A673 (cell line): ENCODE data around the gene MRPL20. TPM values are rescaled to one million over a fixed set of nuclear protein-coding genes. Genes with fewer than 3 reads are reported as not detected.

Experiments used
- BruUV-seq: library from RNA; stranded (reverse); fragments of 400-500 nt; replicated peaks from 2 replicates; lab custom pipeline; 2021; lab: Mats Ljungman, UMichigan
- CTCF ChIA-PET: fragments of 300-600 bp; sonication (Branson Sonifier 250); formaldehyde crosslinking; loops from one replicate; lab custom pipeline; 2022; ENCODE audit warnings: antibody characterized with exemption; lab: Charles Lee
- POLR2A ChIA-PET: fragments of 300-600 bp; sonication (Branson Sonifier 250); formaldehyde crosslinking; loops from one replicate; lab custom pipeline; 2022; ENCODE audit warnings: antibody characterized with exemption; ENCODE audit not compliant: low non-redundant PET; lab: Charles Lee
- DNase-seq: peaks from one replicate; pipeline ENCODE4 v3.0.0-alpha.2; 2015; ENCODE audit warnings: low spot score
- H3K27ac ChIP-seq: fragments of 200-600 bp; sonication (generic); 2 replicates; pipeline ENCODE4 v1.5.1; 2016; ENCODE audit warnings: mixed run types, low read depth, mild to moderate bottlenecking, mixed read lengths, antibody characterized with exemption, low read length; ENCODE audit not compliant: poor library complexity, severe bottlenecking
- H3K27me3 ChIP-seq: fragments of 200-600 bp; sonication (generic); replicated peaks from 2 replicates; pipeline ENCODE4 v1.6.1; 2017; ENCODE audit warnings: mixed run types, low read depth, mild to moderate bottlenecking, mixed read lengths, antibody characterized with exemption, low read length; ENCODE audit not compliant: insufficient read depth, poor library complexity
- H3K36me3 ChIP-seq: fragments of 200-600 bp; sonication (generic); 2 replicates; pipeline ENCODE4 v1.6.1; 2016; ENCODE audit warnings: mixed run types, mild to moderate bottlenecking, mixed read lengths, antibody characterized with exemption, low read length; ENCODE audit not compliant: insufficient read depth, poor library complexity, severe bottlenecking
- H3K4me1 ChIP-seq: fragments of 200-600 bp; sonication (generic); 2 replicates; pipeline ENCODE4 v1.6.1; 2017; ENCODE audit warnings: mixed run types, mild to moderate bottlenecking, mixed read lengths, antibody characterized with exemption, low read length; ENCODE audit not compliant: insufficient read depth, poor library complexity, severe bottlenecking
- H3K4me3 ChIP-seq: fragments of 200-600 bp; sonication (generic); 2 replicates; pipeline ENCODE4 v1.5.1; 2016; ENCODE audit warnings: low read depth, mixed run types, mild to moderate bottlenecking, mixed read lengths, low read length; ENCODE audit not compliant: poor library complexity, severe bottlenecking
- H3K9me3 ChIP-seq: fragments of 200-600 bp; sonication (generic); 2 replicates; pipeline ENCODE4 v1.6.1; 2016; ENCODE audit warnings: mixed run types, low read depth, mild to moderate bottlenecking, mixed read lengths, antibody characterized with exemption, low read length; ENCODE audit not compliant: poor library complexity, severe bottlenecking
- CTCF ChIP-seq: fragments of 300-800, 200-600 bp; sonication (generic); conservative IDR thresholded peaks from 2 replicates; pipeline ENCODE4 v1.5.1; 2017; ENCODE audit warnings: low read depth, mild to moderate bottlenecking, antibody characterized with exemption, low read length, moderate library complexity, mixed read lengths
- EZH2 ChIP-seq: fragments of 200-600 bp; sonication (generic); IDR thresholded peaks from 2 replicates; pipeline ENCODE4 v1.6.1; 2017; ENCODE audit warnings: borderline replicate concordance, low read depth, mild to moderate bottlenecking, mixed read lengths, antibody characterized with exemption, low read length; ENCODE audit not compliant: poor library complexity, severe bottlenecking
- intact Hi-C: fragments of 100-400 bp; cut with micrococcal nuclease; formaldehyde crosslinking; loops from one replicate; pipeline ENCODE4 v1.10.0; 2022; ENCODE audit not compliant: unreplicated experiment
- total RNA-seq: library from RNA; stranded (reverse); gene quantifications from 2 replicates; pipeline ENCODE4 v1.2.3, GENCODE V29; 2021

Gene MRPL20
- total RNA-seq, 1 experiment from 2014 or later: 151 TPM

- BruUV-seq: no TSS peak
- no peak overlapping the region for H3K4me3 ChIP-seq
- H3K27ac ChIP-seq: no peak overlapping the region
- H3K9me3 ChIP-seq: no peaks in the 10 kb centered on the region
- no peaks in the 10 kb centered on the region for H3K4me1 ChIP-seq
- H3K36me3 ChIP-seq: no peaks in the 10 kb centered on the region
- ChIA-PET CTCF (no interaction called here), POLR2A (interaction anchor here (0.7 kb wide), 1 partner anchor 489 kb away, joined by 10 read pairs; the partner anchor contains the start of gene CALML6)
- intact Hi-C loops: no loop called here
- TF ChIP-seq CTCF (no peak), EZH2 (no peak)
- no peaks in the 10 kb centered on the region for H3K27me3 ChIP-seq
- DNase-seq: no peak
Measured at GRCh38 chr1:1426496-1427105, 19.5 kb upstream of the MRPL20 start.

GRCh38 chr1:1425753-1426495 lies 18.8 kb upstream of the MRPL20 start:
- H3K36me3 ChIP-seq: no peaks in the 10 kb centered on the region
- no TSS peak for BruUV-seq
- no peak overlapping the region for H3K27ac ChIP-seq
- intact Hi-C loops: no loop called here
- CTCF ChIA-PET: no interaction called here
- H3K4me3 ChIP-seq: no peak overlapping the region
- no peaks in the 10 kb centered on the region for H3K4me1 ChIP-seq
- POLR2A ChIA-PET: interaction anchor here (0.7 kb wide), 1 partner anchor 489 kb away, joined by 10 read pairs; the partner anchor contains the start of gene CALML6
- TF ChIP-seq EZH2 (no peak), CTCF (no peak)
- H3K27me3 ChIP-seq: no peaks in the 10 kb centered on the region
- DNase-seq: no peak
- no peaks in the 10 kb centered on the region for H3K9me3 ChIP-seq

GRCh38 chr1:1425426-1425752 lies 18.3 kb upstream of the MRPL20 start:
- no peaks in the 10 kb centered on the region for H3K27me3 ChIP-seq
- BruUV-seq: no TSS peak
- H3K4me1 ChIP-seq: no peaks in the 10 kb centered on the region
- intact Hi-C loops: no loop called here
- CTCF ChIA-PET: no interaction called here
- POLR2A ChIA-PET: interaction anchor here (0.6 kb wide), 1 partner anchor 169 kb away, joined by 14 read pairs; no protein-coding TSS in a partner anchor
- no peak for TF ChIP-seq EZH2
- TF ChIP-seq CTCF: no peak
- H3K36me3 ChIP-seq: no peaks in the 10 kb centered on the region
- H3K4me3 ChIP-seq: no peak overlapping the region
- no peak overlapping the region for H3K27ac ChIP-seq
- no peaks in the 10 kb centered on the region for H3K9me3 ChIP-seq
- no peak for DNase-seq
